T-cell (primary cell): ENCODE data around the gene MYO18B. TPM values are rescaled to one million over a fixed set of nuclear protein-coding genes. Genes with fewer than 3 reads are reported as not detected.

ENCODE experiments used
- ATAC-seq, 4 experiments: fragments of 200-7000 bp in 3 of 4; fragments of 150-1000 bp in 1 of 4; cut with Tn5 transposase; replicated peaks in 1 of 4; 1 replicate in 3 of 4; 2 replicates in 1 of 4; pipeline ENCODE4 v1.10.0; 2021; ENCODE audit warnings: moderate library complexity in 3 of 4, mild to moderate bottlenecking in 2 of 4, moderate number of reproducible peaks in 1 of 4
- CTCF ChIA-PET, 2 donors: fragments of 300-600 bp; sonication (Branson Sonifier 250); formaldehyde crosslinking; loops; one replicate each; lab custom pipeline; 2022; ENCODE audit warnings: antibody characterized with exemption in 2 of 2; lab: Charles Lee
- POLR2A ChIA-PET, 2 donors: fragments of 300-600 bp; sonication (Branson Sonifier 250); formaldehyde crosslinking; loops; one replicate each; lab custom pipeline; 2022; ENCODE audit warnings: antibody characterized with exemption in 2 of 2; lab: Charles Lee
- DNase-seq, 35 experiments: peaks; one replicate each; pipeline versions ENCODE4 v3.0.0 to v3.0.0-alpha.2; 2013 to 2023
- H3K27ac ChIP-seq: one replicate; pipeline ENCODE4 v1.5.1; 2013; ENCODE audit warnings: low read length
- H3K27me3 ChIP-seq, 2 experiments: replicated peaks in 1 of 2; 1 replicate in 1 of 2; 2 replicates in 1 of 2; pipeline versions ENCODE4 v1.6.1 to v1.7.0; 2013; ENCODE audit warnings: low read length in 1 of 2, mixed read lengths in 1 of 2; ENCODE audit not compliant: control insufficient read depth in 2 of 2, insufficient read depth in 2 of 2; ENCODE audit errors: extremely low read depth in 1 of 2
- H3K36me3 ChIP-seq, 2 donors: 1 replicate in 1 of 2; 2 replicates in 1 of 2; pipeline versions ENCODE4 v1.6.1 to v1.7.0; 2013; ENCODE audit warnings: low read length in 1 of 2; ENCODE audit not compliant: control insufficient read depth in 2 of 2, insufficient read depth in 1 of 2; ENCODE audit errors: extremely low read depth in 1 of 2
- H3K4me1 ChIP-seq, 2 experiments: 1 replicate in 1 of 2; 2 replicates in 1 of 2; pipeline versions ENCODE4 v1.6.1 to v1.7.0; 2013; ENCODE audit warnings: low read length in 2 of 2, mixed read lengths in 1 of 2; ENCODE audit not compliant: insufficient read depth in 2 of 2, control insufficient read depth in 1 of 2; ENCODE audit errors: extremely low read depth in 1 of 2
- H3K4me3 ChIP-seq, 2 donors: 1 replicate in 1 of 2; 2 replicates in 1 of 2; pipeline versions ENCODE4 v1.5.1 to v1.7.0; 2013; ENCODE audit warnings: mild to moderate bottlenecking in 2 of 2, low read length in 1 of 2, moderate library complexity in 1 of 2; ENCODE audit not compliant: control insufficient read depth in 1 of 2; ENCODE audit errors: extremely low read depth in 1 of 2
- H3K9me3 ChIP-seq: 2 replicates; pipeline ENCODE4 v1.7.0; 2013
- H3K27ac Mint-ChIP-seq, 2 donors: one replicate each; pipeline ENCODE4 v1.8.0; 2020 to 2021; ENCODE audit warnings: mild to moderate bottlenecking in 2 of 2, mixed read lengths in 2 of 2
- H3K27me3 Mint-ChIP-seq, 2 donors: one replicate each; pipeline ENCODE4 v1.8.0; 2021 to 2022; ENCODE audit warnings: mixed read lengths in 2 of 2
- H3K36me3 Mint-ChIP-seq: one replicate; pipeline ENCODE4 v1.8.0; 2021; ENCODE audit warnings: mixed read lengths
- H3K4me1 Mint-ChIP-seq, 3 donors: one replicate each; pipeline ENCODE4 v1.8.0; 2020 to 2022; ENCODE audit warnings: mixed read lengths in 3 of 3, mild to moderate bottlenecking in 1 of 3
- H3K4me3 Mint-ChIP-seq, 3 donors: one replicate each; pipeline ENCODE4 v1.8.0; 2020 to 2022; ENCODE audit warnings: mild to moderate bottlenecking in 3 of 3, mixed read lengths in 3 of 3, moderate library complexity in 3 of 3
- H3K9me3 Mint-ChIP-seq, 3 donors: one replicate each; pipeline ENCODE4 v1.8.0; 2020 to 2022; ENCODE audit warnings: mixed read lengths in 3 of 3
- WGBS: methylation state at CpG from one replicate; pipeline ENCODE4 v1.1.5; 2013; ENCODE audit warnings: missing lambda C conversion rate; ENCODE audit not compliant: insufficient coverage; 5-methylcytosine and 5-hydroxymethylcytosine counted together
- total RNA-seq, 35 experiments: library from RNA in 6 of 35; stranded (reverse) in 6 of 35; fragments of 120-200 nt in 1 of 35; gene quantifications; one replicate each; pipeline versions ENCODE4 v1.2.1 to v1.2.4 and lab custom pipeline; 2013 to 2026

The MYO18B gene
- total RNA-seq, 5 donors from 2014 or later (not counting 1 experiment from before 2014, with no cell fraction given), result 0.18 to 0.70 (median 0.26) TPM; not detected in 1

GRCh38 chr22:26066534-26066933 lies 324.5 kb downstream of the MYO18B start:
- peaks cover 0 to 3% (median 0%) of the 10 kb centered on the region in 3 donors for H3K9me3 Mint-ChIP-seq
- Histone ChIP-seq H3K36me3 (no peaks in the 10 kb centered on the region), H3K4me3 (no peak overlapping the region), H3K9me3 (no peaks in the 10 kb centered on the region), H3K27me3 (peaks cover 0 to 17% of the 10 kb centered on the region in 2 experiments), H3K4me1 (no peaks in the 10 kb centered on the region), H3K27ac (no peak overlapping the region)
- no peaks in the 10 kb centered on the region for H3K36me3 Mint-ChIP-seq
- DNase-seq, result no peak
- H3K27ac Mint-ChIP-seq, result no peak overlapping the region
- ChIA-PET CTCF (no interaction called here), POLR2A (no interaction called here)
- H3K27me3 Mint-ChIP-seq, result peaks cover 30 to 49% of the 10 kb centered on the region in 2 donors
- H3K4me3 Mint-ChIP-seq, result no peak overlapping the region
- H3K4me1 Mint-ChIP-seq, result peaks cover 0 to 4% (median 0%) of the 10 kb centered on the region in 3 donors
- ATAC-seq, result no peak
- 57% methylated on average over 1 of the region's 6 CpGs for WGBS

- no peaks in the 10 kb centered on the region for H3K9me3 Mint-ChIP-seq
- no peaks in the 10 kb centered on the region for H3K9me3 ChIP-seq
- no peak overlapping the region for H3K27ac ChIP-seq
- no peak overlapping the region for H3K4me3 ChIP-seq
- POLR2A ChIA-PET, result no interaction called here
- H3K27me3 ChIP-seq, result peaks cover 0 to 17% of the 10 kb centered on the region in 2 experiments
- DNase-seq (no peak), ATAC-seq (no peak)
- no peak overlapping the region for H3K4me3 Mint-ChIP-seq
- H3K27me3 Mint-ChIP-seq, result peaks cover 25 to 41% of the 10 kb centered on the region in 2 donors
- no peaks in the 10 kb centered on the region for H3K36me3 ChIP-seq
- CTCF ChIA-PET, result no interaction called here
- peaks cover 0 to 4% (median 0%) of the 10 kb centered on the region in 3 donors for H3K4me1 Mint-ChIP-seq
- H3K27ac Mint-ChIP-seq, result no peak overlapping the region
- no peaks in the 10 kb centered on the region for H3K4me1 ChIP-seq
- WGBS, result no CpG with 5 or more reads among the region's 3 CpGs
- no peaks in the 10 kb centered on the region for H3K36me3 Mint-ChIP-seq
Measured at GRCh38 chr22:26068571-26068970, 326.6 kb downstream of the MYO18B start.

- peaks cover 0 to 12% of the 10 kb centered on the region in 2 experiments for H3K27me3 ChIP-seq
- H3K4me1 ChIP-seq, result no peaks in the 10 kb centered on the region
- no CpG with 5 or more reads among the region's 3 CpGs for WGBS
- peaks cover 22 to 41% of the 10 kb centered on the region in 2 donors for H3K27me3 Mint-ChIP-seq
- H3K27ac Mint-ChIP-seq, result no peak overlapping the region
- no peak for ATAC-seq
- ChIA-PET POLR2A (no interaction called here), CTCF (no interaction called here)
- H3K27ac ChIP-seq, result no peak overlapping the region
- DNase-seq, result no peak
- peaks cover 0 to 2% (median 0%) of the 10 kb centered on the region in 3 donors for H3K4me1 Mint-ChIP-seq
- H3K9me3 Mint-ChIP-seq, result peaks cover 0 to 3% (median 0%) of the 10 kb centered on the region in 3 donors
- H3K4me3 ChIP-seq, result no peak overlapping the region
- H3K36me3 ChIP-seq, result no peaks in the 10 kb centered on the region
- H3K4me3 Mint-ChIP-seq, result no peak overlapping the region
- H3K36me3 Mint-ChIP-seq, result no peaks in the 10 kb centered on the region
- no peaks in the 10 kb centered on the region for H3K9me3 ChIP-seq
Measured at GRCh38 chr22:26072621-26073020, 330.6 kb downstream of the MYO18B start.

GRCh38 chr22:26075251-26075650 lies 333.3 kb downstream of the MYO18B start:
- Mint-ChIP-seq H3K4me1 (no peaks in the 10 kb centered on the region), H3K4me3 (no peak overlapping the region), H3K27ac (no peak overlapping the region), H3K27me3 (peaks cover 4 to 31% of the 10 kb centered on the region in 2 donors), H3K36me3 (no peaks in the 10 kb centered on the region), H3K9me3 (peaks cover 3 to 4% (median 4%) of the 10 kb centered on the region in 3 donors)
- Histone ChIP-seq H3K4me1 (no peaks in the 10 kb centered on the region), H3K9me3 (no peaks in the 10 kb centered on the region), H3K27ac (no peak overlapping the region), H3K27me3 (peaks cover 0 to 8% of the 10 kb centered on the region in 2 experiments), H3K36me3 (no peaks in the 10 kb centered on the region), H3K4me3 (no peak overlapping the region)
- ChIA-PET CTCF (no interaction called here), POLR2A (no interaction called here)
- WGBS, result no CpG with 5 or more reads among the region's 1 CpG
- no peak for ATAC-seq
- no peak for DNase-seq

- Histone ChIP-seq H3K4me3 (no peak overlapping the region), H3K36me3 (no peaks in the 10 kb centered on the region), H3K27ac (no peak overlapping the region), H3K9me3 (no peaks in the 10 kb centered on the region), H3K27me3 (peaks cover 0 to 8% of the 10 kb centered on the region in 2 experiments), H3K4me1 (no peaks in the 10 kb centered on the region)
- ATAC-seq (no peak), DNase-seq (no peak)
- H3K27ac Mint-ChIP-seq, result no peak overlapping the region
- POLR2A ChIA-PET, result no interaction called here
- no peaks in the 10 kb centered on the region for H3K36me3 Mint-ChIP-seq
- H3K27me3 Mint-ChIP-seq, result peaks cover 2 to 20% of the 10 kb centered on the region in 2 donors
- WGBS, result 70% methylated on average over 2 of the region's 4 CpGs
- no peaks in the 10 kb centered on the region for H3K4me1 Mint-ChIP-seq
- H3K9me3 Mint-ChIP-seq, result peaks cover 3 to 7% (median 4%) of the 10 kb centered on the region in 3 donors
- no peak overlapping the region for H3K4me3 Mint-ChIP-seq
- CTCF ChIA-PET, result no interaction called here
Measured at GRCh38 chr22:26079009-26079408, 337.0 kb downstream of the MYO18B start.

Other genes with a start within 250 kb of the MYO18B start
- 1 to 10 TPM; 1.4 to 7.0 (median 3.6) TPM for gene GRK3, start 177.5 kb upstream of the MYO18B start, total RNA-seq